Measurements from ENCODE around the gene USP34.

The USP34 gene

GRCh38 chr2:61320181-61320580 lies 150.7 kb downstream of the USP34 start:
- no peak for DNase-seq

- DNase-seq, result no peak
Observed at GRCh38 chr2:61318553-61318952, 152.3 kb downstream of the USP34 start.

GRCh38 chr2:61295981-61296380 lies 174.9 kb downstream of the USP34 start:
- DNase-seq, result no peak

- no peak for DNase-seq
Observed at GRCh38 chr2:61291851-61292575, 178.9 kb downstream of the USP34 start.

- no peak for DNase-seq
Observed at GRCh38 chr2:61288070-61288841, 182.6 kb downstream of the USP34 start.

DNA sequence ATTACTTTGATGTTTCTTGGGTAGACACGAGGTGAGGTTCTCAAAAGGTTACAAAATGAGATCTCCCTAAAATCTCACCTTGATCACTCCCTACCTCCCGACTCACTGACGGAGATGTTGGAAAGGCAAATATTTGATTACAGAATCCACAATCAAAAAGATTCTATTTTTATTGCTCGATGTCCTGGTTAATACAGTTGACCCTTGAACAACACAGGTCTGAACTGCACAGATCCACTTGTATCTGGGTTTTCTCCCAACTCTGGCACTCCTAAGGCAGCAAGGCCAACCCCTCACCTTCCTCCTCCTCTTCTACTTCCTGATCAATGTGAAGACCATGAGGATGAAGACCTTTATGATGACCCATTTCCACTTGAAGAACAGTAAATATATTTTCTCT lies 183.6 kb downstream of the USP34 start:
- no peak for DNase-seq

- DNase-seq, result no peak
Observed at GRCh38 chr2:61283443-61284160, 187.3 kb downstream of the USP34 start.

GRCh38 chr2:61282104-61282590 lies 188.7 kb downstream of the USP34 start:
- no peak for DNase-seq

DNA sequence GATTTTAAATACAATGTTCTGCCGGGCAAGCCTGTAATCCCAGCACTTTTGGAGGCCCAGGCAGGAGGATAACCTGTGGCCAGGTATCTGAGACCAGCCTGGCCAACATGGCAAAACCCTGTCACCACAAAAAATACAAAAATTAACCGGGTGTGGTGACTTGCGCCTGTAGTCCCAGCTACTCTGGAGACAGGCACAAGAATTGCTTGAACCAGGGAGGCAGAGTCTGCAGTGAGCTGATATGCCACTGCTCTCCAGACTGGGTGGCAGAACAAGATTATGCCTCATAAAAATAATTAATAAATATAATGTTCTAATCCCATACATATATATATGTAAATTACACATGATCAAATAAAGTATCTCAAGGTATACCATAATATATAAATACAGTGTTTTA lies 189.6 kb downstream of the USP34 start:
- DNase-seq, result no peak

GRCh38 chr2:61277756-61278155 lies 193.1 kb downstream of the USP34 start:
- DNase-seq, result no peak

DNA sequence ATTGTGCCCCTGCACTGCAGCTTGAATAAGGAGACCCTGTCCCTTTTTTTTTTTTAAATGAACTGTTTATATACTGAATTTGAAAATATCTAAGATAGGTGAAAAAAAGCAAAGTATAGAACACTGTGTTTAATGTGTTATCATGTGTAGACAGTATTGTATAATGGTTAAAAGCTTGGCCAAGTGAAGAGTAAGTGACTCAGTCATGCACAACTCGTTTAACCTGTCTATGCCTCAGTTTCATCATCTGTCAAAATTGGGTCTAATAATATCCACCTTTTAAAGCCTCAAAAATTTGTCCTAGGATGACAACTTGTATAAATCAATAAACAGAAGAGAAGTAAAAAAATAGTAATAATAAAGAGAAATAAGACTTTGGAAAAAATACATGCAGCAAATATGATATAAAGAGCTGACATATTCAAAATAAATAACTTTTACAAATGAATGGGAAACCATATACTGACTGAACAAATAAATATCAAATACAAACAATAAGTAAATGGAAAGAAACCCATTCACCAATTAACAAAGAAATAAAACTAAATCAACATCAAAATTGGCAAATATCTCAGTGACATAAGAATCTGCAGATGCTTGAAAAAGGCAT lies 195.2 kb downstream of the USP34 start:
- DNase-seq, result no peak

GRCh38 chr2:61272421-61273070 lies 198.3 kb downstream of the USP34 start:
- DNase-seq, result no peak

GRCh38 chr2:61268249-61268648 lies 202.6 kb downstream of the USP34 start:
- DNase-seq, result no peak

DNA sequence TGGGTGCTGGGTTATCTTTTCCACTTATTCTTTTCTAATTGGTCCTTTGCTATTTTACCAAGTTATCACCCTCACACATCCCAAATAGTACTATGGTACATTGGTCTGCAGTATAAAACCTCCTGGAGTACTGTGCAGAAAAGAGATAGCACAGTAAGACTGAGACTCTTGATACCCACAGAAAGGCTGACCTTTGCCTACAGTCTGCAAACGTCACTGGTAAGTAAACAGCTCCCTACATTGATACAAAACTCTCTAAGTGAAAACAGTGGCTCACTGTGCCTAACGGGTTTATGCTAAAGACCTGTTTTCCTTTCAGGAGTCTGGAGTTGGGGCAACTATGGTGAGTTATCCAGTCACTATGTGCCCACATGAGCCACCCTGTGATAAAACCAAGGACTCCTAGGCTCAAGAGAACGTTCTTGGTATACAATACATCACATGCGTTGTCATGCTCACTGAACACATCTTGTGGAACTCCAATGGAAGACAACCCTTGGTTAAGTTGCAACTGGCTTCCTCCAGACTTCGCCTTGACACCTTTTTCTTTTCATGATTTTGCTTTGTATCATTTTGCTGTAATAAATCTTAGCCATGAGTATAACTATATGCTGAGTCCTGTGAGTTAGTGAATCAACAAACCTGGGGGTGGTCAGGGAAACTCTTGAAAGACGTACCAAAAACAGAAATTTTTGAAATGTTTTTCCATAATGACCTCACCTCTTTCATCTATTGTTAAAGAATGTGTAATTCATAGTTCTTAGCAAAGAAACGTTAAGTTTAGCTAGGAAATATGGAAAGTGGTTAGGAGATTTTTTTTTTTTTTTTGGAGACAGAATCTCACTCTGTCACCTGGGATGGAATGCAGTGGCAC lies 204.0 kb downstream of the USP34 start:
- no peak for DNase-seq

GRCh38 chr2:61263830-61264229 lies 207.1 kb downstream of the USP34 start:
- DNase-seq, result no peak

- DNase-seq, result no peak
Observed at GRCh38 chr2:61262699-61263098, 208.2 kb downstream of the USP34 start.

DNA sequence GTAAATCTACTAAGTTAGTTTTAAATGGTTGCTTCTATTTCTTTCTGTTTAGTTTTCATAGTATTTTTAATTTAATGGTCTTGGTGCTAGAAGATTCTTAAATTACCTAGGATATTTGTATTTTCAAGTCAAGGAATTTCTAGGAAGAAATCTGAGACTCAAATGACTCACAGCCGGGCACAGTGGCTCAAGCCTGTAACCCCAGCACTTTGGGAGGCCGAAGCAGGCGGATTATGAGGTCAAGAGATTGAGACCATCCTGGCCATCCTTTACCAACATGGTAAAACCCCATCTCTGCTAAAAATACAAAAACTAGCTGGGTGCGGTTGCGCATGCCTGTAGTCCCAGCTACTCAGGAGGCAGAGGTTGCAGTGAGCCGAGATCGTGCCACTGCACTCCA lies 213.4 kb downstream of the USP34 start:
- DNase-seq, result no peak

DNA sequence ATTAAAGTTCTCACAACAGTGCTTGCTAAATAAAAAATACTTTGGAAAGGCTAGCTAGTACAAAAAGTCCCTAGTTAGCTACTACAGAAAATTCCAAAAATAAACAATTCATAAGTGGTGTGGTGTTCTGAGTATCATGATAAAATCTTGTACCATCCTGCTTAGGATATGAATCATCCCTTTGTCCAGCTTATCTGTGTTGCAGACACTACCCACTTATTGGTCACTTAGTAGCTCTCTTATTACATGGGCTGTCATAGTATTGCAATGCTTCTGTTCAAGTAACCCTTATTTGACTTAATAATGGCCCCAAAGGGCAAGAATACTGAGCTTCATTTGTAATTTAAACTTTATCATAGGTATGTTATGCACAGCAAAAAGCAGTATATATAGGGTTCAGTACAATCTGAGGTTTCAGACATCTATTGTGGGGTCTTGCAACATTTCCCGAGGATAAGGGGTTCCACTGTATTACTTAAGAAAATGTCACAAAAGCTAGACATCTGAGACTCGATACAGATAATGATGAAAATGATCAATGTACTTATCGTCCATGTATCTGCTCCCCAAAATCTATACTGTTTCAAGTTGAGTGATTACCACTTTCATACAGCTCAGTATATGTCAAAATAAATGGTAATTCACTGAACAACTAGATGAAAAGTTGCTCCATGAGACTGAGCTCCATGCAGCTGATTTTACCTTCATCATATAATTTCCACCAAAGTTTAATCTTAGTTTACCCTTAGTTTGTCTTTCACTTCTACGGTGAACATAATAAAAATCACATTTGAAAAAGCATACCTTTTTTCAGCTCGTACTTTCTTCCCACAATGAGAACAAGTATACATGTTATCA lies 215.1 kb downstream of the USP34 start:
- no peak for DNase-seq

DNA sequence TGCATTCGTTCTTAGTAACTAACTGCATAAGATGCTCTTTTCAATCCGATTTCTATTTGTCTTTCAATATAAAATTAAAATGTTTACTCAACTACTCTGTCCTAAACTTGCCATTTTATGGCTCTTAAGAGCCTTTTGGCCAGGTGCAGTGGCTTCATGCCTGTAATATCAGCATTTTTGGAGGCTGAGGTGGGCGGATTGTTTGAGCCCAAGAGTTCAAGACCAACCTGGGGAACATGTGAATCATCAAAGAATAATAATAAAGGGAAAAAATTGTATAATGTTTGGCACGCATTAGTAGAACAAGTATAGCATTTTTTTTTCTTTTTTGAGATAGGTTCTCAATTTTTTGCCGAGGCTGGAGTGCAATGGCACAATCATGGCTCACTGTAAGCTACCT lies 216.4 kb downstream of the USP34 start:
- DNase-seq, result no peak
